Measurements from ENCODE around the gene GIPC2. TPM values are rescaled to one million over a fixed set of nuclear protein-coding genes. Genes with fewer than 3 reads are reported as not detected.

The GIPC2 gene
- total and polyA plus RNA-seq, 9 of the 15 experiments (the other 6 are each of a cell fraction or from before 2014, with no cell fraction given): 0.01 to 0.05 (median 0.04) TPM; not detected in 3

- no peak for TF ChIP-seq POLR3G (IDR thresholded peaks at IDR 0.05; ENCODE audit: extremely low read depth, insufficient read length, insufficient replicate concordance)
- POLR2A ChIA-PET: interaction anchor here (0.9 to 2.4 kb wide), 3 partner anchors 12 to 68 kb away, joined by 4 to 9 read pairs (median 4); partner anchors contain the start of gene DNAJB4
- FAIRE-seq: no peak
- WGBS (ENCODE audit: insufficient coverage, low coverage, missing lambda C conversion rate): 28% methylated on average over 1 of the region's 1 CpG
- Histone ChIP-seq H3K4me1 (replicated peaks in 1 of 2; ENCODE audit: control insufficient read depth in 2 of 2, insufficient read depth in 2 of 2, low read length in 2 of 2) (no peaks in the 10 kb centered on the region), H3K79me2 (ENCODE audit: control insufficient read depth, insufficient read depth, low read length) (no peaks in the 10 kb centered on the region), H3K9me3 (replicated peaks; ENCODE audit: control insufficient read depth, insufficient read depth, low read depth, low read length) (no peaks in the 10 kb centered on the region), H2AFZ (ENCODE audit: low read depth, low read length) (no peak overlapping the region), H3K27ac (ENCODE audit: extremely low read depth, low read depth, low read length) (no peak overlapping the region), H3K9ac (ENCODE audit: insufficient read depth in 1 of 2, low read depth in 2 of 2, low read length in 2 of 2) (no peak overlapping the region), H4K20me1 (replicated peaks; ENCODE audit: control insufficient read depth, insufficient read depth, low read length) (no peaks in the 10 kb centered on the region), H3K4me3 (no peak overlapping the region), H3K27me3 (ENCODE audit: control insufficient read depth in 2 of 2, insufficient read depth in 2 of 2, low read length in 2 of 2) (peaks cover 0 to 6% of the 10 kb centered on the region in 2 experiments; a peak in 2 of 5 replicates), H3K36me3 (ENCODE audit: control insufficient read depth, insufficient read depth, low read length) (no peaks in the 10 kb centered on the region), H3K4me2 (ENCODE audit: insufficient read depth, low read length) (no peak overlapping the region), H3K9me1 (ENCODE audit: control insufficient read depth, insufficient read depth, low read length) (no peaks in the 10 kb centered on the region)
- no TSS peak for BruUV-seq (replicated peaks)
- in situ Hi-C loops (cut with MboI) (no loop called here), intact Hi-C loops (cut with micrococcal nuclease) (no loop called here)
- no peak for DNase-seq (ENCODE audit: extremely low read depth in 1 of 4, low spot score in 3 of 4)
- no peak for ATAC-seq
- CTCF ChIA-PET (ENCODE audit: low intra/inter-chr PET ratio): no interaction called here
Observed at GRCh38 chr1:78072216-78072615, 26.4 kb downstream of the GIPC2 start.

- H3K4me3 ChIP-seq: no peak overlapping the region
- no peak overlapping the region for H3K9ac ChIP-seq (ENCODE audit: insufficient read depth in 1 of 2, low read depth in 2 of 2, low read length in 2 of 2)
- no peak for TF ChIP-seq DDX20 (tag; IDR thresholded peaks at IDR 0.05; ENCODE audit: low read depth)
- no peaks in the 10 kb centered on the region for H4K20me1 ChIP-seq (replicated peaks; ENCODE audit: control insufficient read depth, insufficient read depth, low read length)
- H3K4me2 ChIP-seq (ENCODE audit: insufficient read depth, low read length): no peak overlapping the region
- peak; percentile 29 for FAIRE-seq
- H2AFZ ChIP-seq (ENCODE audit: low read depth, low read length): no peak overlapping the region
- no peaks in the 10 kb centered on the region for H3K79me2 ChIP-seq (ENCODE audit: control insufficient read depth, insufficient read depth, low read length)
- no peaks in the 10 kb centered on the region for H3K9me1 ChIP-seq (ENCODE audit: control insufficient read depth, insufficient read depth, low read length)
- BruUV-seq (replicated peaks): no TSS peak
- H3K4me1 ChIP-seq (replicated peaks in 1 of 2; ENCODE audit: control insufficient read depth in 2 of 2, insufficient read depth in 2 of 2, low read length in 2 of 2): no peaks in the 10 kb centered on the region
- H3K36me3 ChIP-seq (ENCODE audit: control insufficient read depth, insufficient read depth, low read length): no peaks in the 10 kb centered on the region
- WGBS (ENCODE audit: insufficient coverage, low coverage, missing lambda C conversion rate): 24% methylated on average over 1 of the region's 1 CpG
- H3K9me3 ChIP-seq (replicated peaks; ENCODE audit: control insufficient read depth, insufficient read depth, low read depth, low read length): no peaks in the 10 kb centered on the region
- POLR2A ChIA-PET: interaction anchor here (2.4 to 2.8 kb wide), 2 partner anchors 69 kb away, joined by 9 to 10 read pairs; partner anchors contain the start of gene DNAJB4
- CTCF ChIA-PET (ENCODE audit: low intra/inter-chr PET ratio): no interaction called here
- no peak for ATAC-seq
- DNase-seq (ENCODE audit: extremely low read depth in 1 of 4, low spot score in 3 of 4): no peak
- no peak overlapping the region for H3K27ac ChIP-seq (ENCODE audit: extremely low read depth, low read depth, low read length)
- H3K27me3 ChIP-seq (ENCODE audit: control insufficient read depth in 2 of 2, insufficient read depth in 2 of 2, low read length in 2 of 2): peaks cover 0 to 6% of the 10 kb centered on the region in 2 experiments; a peak in 2 of 5 replicates
- intact Hi-C loops (cut with micrococcal nuclease) (no loop called here), in situ Hi-C loops (cut with MboI) (no loop called here)
Observed at GRCh38 chr1:78073441-78073840, 27.7 kb downstream of the GIPC2 start.

Data from K562 (cell line).